GM19240 (cell line): Measurements from ENCODE around the gene NPTXR.
A peak's percentile ranks its signal among the peaks of the same experiment; 100 is the strongest.
"Not testable (repeated sequence)": the region's sequence is repeated elsewhere in the genome, so short reads cannot be mapped to it uniquely, and the experiment has no call there.

Source experiments
- DNase-seq: peaks from one replicate; pipeline ENCODE4 v3.0.0; 2011; ENCODE audit warnings: low spot score; ENCODE audit not compliant: insufficient read length

The NPTXR gene

GRCh38 chr22:38868886-38869381 lies 25.1 kb upstream of the NPTXR start:
- DNase-seq = peak; percentile 94

GRCh38 chr22:38868286-38868721 lies 24.5 kb upstream of the NPTXR start:
- DNase-seq = no peak

GRCh38 chr22:38867471-38868285 lies 23.9 kb upstream of the NPTXR start:
- no peak for DNase-seq

GRCh38 chr22:38867124-38867455 lies 23.3 kb upstream of the NPTXR start:
- no peak for DNase-seq

GRCh38 chr22:38866399-38867123 lies 22.7 kb upstream of the NPTXR start:
- DNase-seq = no peak

- no peak for DNase-seq
Measured at GRCh38 chr22:38866024-38866398, 22.2 kb upstream of the NPTXR start.

- DNase-seq = no peak
Measured at GRCh38 chr22:38865201-38866023, 21.6 kb upstream of the NPTXR start.

- no peak for DNase-seq
Measured at GRCh38 chr22:38864361-38865191, 20.7 kb upstream of the NPTXR start.

- no peak for DNase-seq
Measured at GRCh38 chr22:38863531-38864131, 19.8 kb upstream of the NPTXR start.

- DNase-seq = no peak
Measured at GRCh38 chr22:38862375-38863329, 18.8 kb upstream of the NPTXR start.

- DNase-seq = no peak
Measured at GRCh38 chr22:38861927-38862326, 18.1 kb upstream of the NPTXR start.

- DNase-seq = no peak
Measured at GRCh38 chr22:38861170-38861876, 17.5 kb upstream of the NPTXR start.

GRCh38 chr22:38860283-38861169 lies 16.7 kb upstream of the NPTXR start:
- no peak for DNase-seq

- no peak for DNase-seq
Measured at GRCh38 chr22:38859581-38860282, 15.9 kb upstream of the NPTXR start.

GRCh38 chr22:38858492-38858891 lies 14.7 kb upstream of the NPTXR start:
- no peak for DNase-seq

GRCh38 chr22:38854476-38854875 lies 10.6 kb upstream of the NPTXR start:
- not testable (repeated sequence) for DNase-seq

- not testable (repeated sequence) for DNase-seq
Measured at GRCh38 chr22:38853883-38854282, 10.1 kb upstream of the NPTXR start.
